DND-41 (cell line): ENCODE measurements around the gene AUTS2.

Experiments
- ATAC-seq: fragments of 200-7000 bp; cut with Tn5 transposase; 3 replicates; pipeline ENCODE4 v1.9.1; 2021; ENCODE audit warnings: low read depth; ENCODE audit not compliant: insufficient read depth
- DNase-seq: peaks from one replicate; pipeline ENCODE4 v3.0.0-alpha.2; 2020
- H2AFZ ChIP-seq: 2 replicates; pipeline ENCODE4 v1.6.0; 2012; ENCODE audit warnings: low read depth, low read length
- H3K27ac ChIP-seq: 2 replicates; pipeline ENCODE4 v1.5.1; 2012; ENCODE audit warnings: low read length, inconsistent platforms
- H3K27me3 ChIP-seq: fragments of 200-600 bp; sonication (generic); 2 replicates; pipeline ENCODE4 v1.6.0; 2012; ENCODE audit warnings: low read length, mild to moderate bottlenecking, inconsistent platforms; ENCODE audit not compliant: insufficient read depth, poor library complexity
- H3K36me3 ChIP-seq: 2 replicates; pipeline ENCODE4 v1.5.1; 2012; ENCODE audit warnings: low read length, inconsistent platforms; ENCODE audit not compliant: insufficient read depth
- H3K4me1 ChIP-seq: 2 replicates; pipeline ENCODE4 v1.5.1; 2012; ENCODE audit warnings: mild to moderate bottlenecking, low read length; ENCODE audit not compliant: insufficient read depth
- H3K4me2 ChIP-seq: 2 replicates; pipeline ENCODE4 v1.6.0; 2012; ENCODE audit warnings: mild to moderate bottlenecking, moderate library complexity, low read length, inconsistent platforms; ENCODE audit not compliant: insufficient read depth
- H3K4me3 ChIP-seq, 2 experiments: fragments of 200-600 bp in 1 of 2; shearing (Covaris generic) in 1 of 2; 2 replicates each; pipeline ENCODE4 v1.5.1; 2012 to 2016; ENCODE audit warnings: inconsistent platforms in 2 of 2, low read length in 2 of 2, mild to moderate bottlenecking in 2 of 2, low read depth in 1 of 2, moderate library complexity in 1 of 2
- H3K79me2 ChIP-seq: 2 replicates; pipeline ENCODE4 v1.6.0; 2012; ENCODE audit warnings: low read length, inconsistent platforms; ENCODE audit not compliant: insufficient read depth
- H3K9ac ChIP-seq: 2 replicates; pipeline ENCODE4 v1.6.0; 2012; ENCODE audit warnings: low read depth, mild to moderate bottlenecking, inconsistent platforms, low read length, moderate library complexity
- H3K9me3 ChIP-seq: 2 replicates; pipeline ENCODE4 v1.5.1; 2012; ENCODE audit warnings: low read length, moderate library complexity, mild to moderate bottlenecking, inconsistent platforms; ENCODE audit not compliant: insufficient read depth, severe bottlenecking
- H4K20me1 ChIP-seq: 2 replicates; pipeline ENCODE4 v1.6.0; 2012; ENCODE audit warnings: low read length; ENCODE audit not compliant: insufficient read depth
- CTCF ChIP-seq: IDR thresholded peaks from 2 replicates; pipeline ENCODE4 v1.5.1; 2012; ENCODE audit warnings: borderline replicate concordance, low read length, moderate library complexity, mild to moderate bottlenecking; ENCODE audit not compliant: poor library complexity, severe bottlenecking; ENCODE audit errors: extremely low read depth
- EZH2 ChIP-seq: IDR thresholded peaks from 3 replicates; pipeline ENCODE4 v1.6.1; 2012; ENCODE audit warnings: borderline replicate concordance, low read depth, mild to moderate bottlenecking, moderate library complexity, low read length, inconsistent platforms; ENCODE audit not compliant: severe bottlenecking

AUTS2 gene

DNA sequence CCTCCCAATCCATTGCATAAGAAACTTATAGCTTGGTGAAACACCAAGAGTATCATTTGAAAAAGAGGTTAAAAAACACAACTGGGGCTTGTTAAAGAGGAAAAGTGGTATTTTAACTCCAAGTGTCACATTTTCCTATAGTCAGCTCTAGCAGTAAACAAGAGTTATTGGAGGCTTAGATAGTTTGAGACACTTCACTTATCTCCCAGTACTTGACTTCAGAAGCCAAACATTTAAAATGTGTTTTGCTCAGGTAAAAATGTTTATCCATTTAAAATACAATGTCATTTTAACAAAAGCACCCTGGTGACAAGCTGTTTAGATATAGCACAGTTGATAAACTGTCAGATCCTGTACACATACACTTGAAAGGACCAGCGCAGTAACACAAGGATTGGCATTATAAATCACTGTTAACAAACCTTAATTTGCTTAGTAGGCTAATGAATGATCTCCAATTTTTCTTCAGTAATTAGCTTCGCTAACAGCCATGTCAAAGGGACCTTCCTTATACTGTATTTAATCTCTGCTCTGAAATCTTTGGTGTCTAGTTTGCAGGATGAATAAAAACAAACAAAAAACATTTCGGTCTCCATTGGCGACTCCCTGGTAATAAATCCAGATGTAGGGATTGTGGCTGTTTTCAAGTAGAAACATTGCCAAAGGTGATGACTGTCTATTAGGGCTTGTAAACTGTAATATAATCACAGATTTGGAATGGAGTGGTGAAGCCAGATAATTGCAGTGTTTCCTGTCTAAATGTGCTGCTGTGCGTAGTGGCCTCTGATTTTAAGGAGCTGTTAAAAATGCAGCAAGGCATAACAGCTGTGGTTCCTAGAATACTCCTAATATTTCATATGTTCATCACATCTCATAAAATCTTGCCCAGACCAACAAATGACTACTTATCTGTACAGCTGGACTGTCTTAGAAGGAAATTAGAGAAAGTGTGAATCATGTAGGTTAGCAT lies 545.1 kb downstream of the AUTS2 start:
- no peak for ATAC-seq

GRCh38 chr7:70148997-70149396 lies 550.7 kb downstream of the AUTS2 start:
- H3K27ac ChIP-seq, result no peak overlapping the region
- no peak overlapping the region for H3K9ac ChIP-seq
- no peak for TF ChIP-seq CTCF
- H3K36me3 ChIP-seq, result no peaks in the 10 kb centered on the region
- peaks cover 14% of the 10 kb centered on the region for H3K9me3 ChIP-seq
- no peak for ATAC-seq
- no peak overlapping the region for H3K4me3 ChIP-seq
- H2AFZ ChIP-seq, result no peak overlapping the region
- H4K20me1 ChIP-seq, result no peaks in the 10 kb centered on the region
- no peaks in the 10 kb centered on the region for H3K27me3 ChIP-seq
- H3K79me2 ChIP-seq, result no peaks in the 10 kb centered on the region
- H3K4me1 ChIP-seq, result no peaks in the 10 kb centered on the region
- no peak overlapping the region for H3K4me2 ChIP-seq
- DNase-seq, result no peak

More for the DNA sequence above, 545.1 kb downstream of the AUTS2 start:
- TF ChIP-seq CTCF, result no peak
- TF ChIP-seq EZH2, result no peak
- Histone ChIP-seq H2AFZ (no peak overlapping the region), H3K79me2 (no peaks in the 10 kb centered on the region), H3K4me2 (no peak overlapping the region), H3K36me3 (no peaks in the 10 kb centered on the region), H3K9ac (no peak overlapping the region), H4K20me1 (no peaks in the 10 kb centered on the region), H3K4me3 (no peak overlapping the region), H3K4me1 (no peaks in the 10 kb centered on the region), H3K9me3 (no peaks in the 10 kb centered on the region), H3K27me3 (no peaks in the 10 kb centered on the region), H3K27ac (no peak overlapping the region)
- DNase-seq, result no peak

- H3K4me3 ChIP-seq, result no peak overlapping the region
- DNase-seq (no peak), ATAC-seq (no peak)
- H3K9me3 ChIP-seq, result peaks cover 14% of the 10 kb centered on the region
- H3K27me3 ChIP-seq, result no peaks in the 10 kb centered on the region
- H4K20me1 ChIP-seq, result no peaks in the 10 kb centered on the region
- H2AFZ ChIP-seq, result no peak overlapping the region
- TF ChIP-seq EZH2, result no peak
- no peak for TF ChIP-seq CTCF
- no peak overlapping the region for H3K9ac ChIP-seq
- H3K4me2 ChIP-seq, result no peak overlapping the region
- H3K4me1 ChIP-seq, result no peaks in the 10 kb centered on the region
- H3K79me2 ChIP-seq, result no peaks in the 10 kb centered on the region
- H3K36me3 ChIP-seq, result no peaks in the 10 kb centered on the region
- H3K27ac ChIP-seq, result no peak overlapping the region
These were observed 554.0 kb downstream of the AUTS2 start for GRCh38 chr7:70152313-70152712.
